SIG-M5 (cell line): ENCODE results near the gene FNDC11.

Source experiments
- DNase-seq: peaks from one replicate; lab custom pipeline; 2025; lab: John Stamatoyannopoulos, UW

The FNDC11 gene

DNA sequence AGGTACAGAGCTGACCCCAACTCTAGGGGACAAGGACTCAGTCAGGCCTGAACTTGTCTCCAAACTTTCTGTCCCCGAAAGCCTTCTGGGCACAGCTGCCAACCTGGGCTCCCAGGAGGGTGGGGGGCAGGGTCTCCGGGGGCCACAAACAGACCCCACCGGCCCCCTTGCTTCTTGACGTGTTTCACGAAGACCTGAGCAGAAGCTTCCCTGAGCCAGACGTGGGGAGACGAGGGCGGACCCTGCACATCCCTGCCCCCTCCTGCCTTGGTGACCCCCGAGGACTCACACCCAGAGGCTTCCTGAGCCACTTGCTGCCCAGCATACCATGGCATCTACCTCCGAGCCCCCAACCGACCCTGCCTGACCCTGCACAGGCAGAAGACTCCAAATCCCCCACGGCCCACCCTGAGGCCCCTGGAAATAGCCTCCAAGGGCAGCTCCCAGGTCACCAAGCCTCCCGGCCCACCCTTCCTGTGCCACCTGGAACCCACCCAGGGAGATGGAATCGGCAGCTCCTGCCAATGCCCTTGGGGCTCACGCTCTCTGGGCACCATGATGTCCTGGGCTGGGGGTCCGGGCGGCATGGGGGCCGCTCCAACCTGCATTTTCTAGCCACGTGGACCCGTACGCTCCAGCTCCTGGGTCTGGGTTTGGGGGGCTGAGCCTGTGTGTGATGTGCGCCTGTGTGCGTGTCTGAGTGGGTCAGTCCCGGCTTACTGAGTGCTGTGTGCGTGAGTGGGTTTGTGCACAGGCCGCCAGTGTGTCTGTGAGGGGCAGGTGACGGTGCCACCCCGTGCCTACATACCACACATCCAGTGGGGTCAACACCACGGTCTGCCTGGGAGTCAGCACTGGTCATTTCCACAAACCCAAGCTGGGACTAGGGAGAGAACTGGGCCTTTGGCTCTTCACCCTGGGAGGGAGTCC is 14.3 kb upstream of the FNDC11 start:
- no peak for DNase-seq

DNA sequence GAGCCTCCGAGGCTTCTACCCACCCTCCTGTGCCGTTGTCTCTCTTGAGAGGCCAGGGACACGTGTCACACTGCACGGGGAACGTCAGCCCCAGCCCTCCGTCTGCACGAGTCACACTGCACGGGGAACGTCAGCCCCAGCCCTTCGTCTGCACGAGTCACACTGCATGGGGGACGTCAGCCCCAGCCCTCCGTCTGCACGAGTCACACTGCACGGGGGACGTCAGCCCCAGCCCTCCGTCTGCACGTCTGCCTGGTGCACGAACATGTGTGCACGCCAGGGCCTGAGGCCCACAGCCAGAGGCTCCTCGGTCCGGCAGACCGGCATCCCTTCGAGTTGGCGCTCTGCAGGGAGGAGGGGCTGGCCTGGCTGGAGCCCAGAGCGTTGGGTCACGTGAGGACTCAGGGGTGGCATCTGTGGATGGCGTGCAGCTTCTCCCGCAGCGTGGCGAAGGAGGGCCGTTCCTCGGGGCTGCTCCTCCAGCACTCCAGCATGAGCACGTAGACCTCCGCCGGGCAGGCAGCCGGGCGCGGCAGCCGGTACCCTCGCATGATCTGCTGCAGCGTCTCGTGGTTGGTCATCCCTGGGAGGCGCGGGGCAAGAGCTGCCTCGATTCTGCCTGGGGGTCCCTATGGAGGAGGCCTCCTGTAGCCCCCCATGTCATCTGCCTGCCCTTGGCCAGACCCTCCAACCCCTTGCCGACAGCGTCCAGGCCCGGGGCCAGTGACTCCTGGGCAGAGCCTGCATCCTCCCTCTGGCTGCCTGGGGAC is 13.4 kb upstream of the FNDC11 start:
- DNase-seq = no peak

DNA sequence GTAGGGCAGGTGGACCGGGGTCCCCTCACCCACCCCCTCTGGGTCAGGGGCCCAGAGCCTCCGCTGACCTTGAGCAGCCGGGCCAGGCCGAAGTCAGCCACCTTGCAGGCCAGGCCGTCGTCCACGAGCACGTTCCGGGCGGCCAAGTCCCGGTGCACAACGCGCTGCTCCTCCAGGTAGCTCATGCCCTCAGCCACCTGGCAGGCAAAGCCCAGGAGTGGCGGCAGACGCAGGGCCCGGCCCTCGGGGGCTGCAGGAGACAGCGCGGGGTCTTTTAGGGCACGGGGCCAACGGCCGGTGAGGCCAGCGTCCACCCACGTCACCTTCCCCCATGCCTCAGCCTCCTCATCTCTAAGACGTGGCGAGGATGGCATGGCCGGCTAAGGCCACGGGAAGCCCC is 12.6 kb upstream of the FNDC11 start:
- no peak for DNase-seq

DNA sequence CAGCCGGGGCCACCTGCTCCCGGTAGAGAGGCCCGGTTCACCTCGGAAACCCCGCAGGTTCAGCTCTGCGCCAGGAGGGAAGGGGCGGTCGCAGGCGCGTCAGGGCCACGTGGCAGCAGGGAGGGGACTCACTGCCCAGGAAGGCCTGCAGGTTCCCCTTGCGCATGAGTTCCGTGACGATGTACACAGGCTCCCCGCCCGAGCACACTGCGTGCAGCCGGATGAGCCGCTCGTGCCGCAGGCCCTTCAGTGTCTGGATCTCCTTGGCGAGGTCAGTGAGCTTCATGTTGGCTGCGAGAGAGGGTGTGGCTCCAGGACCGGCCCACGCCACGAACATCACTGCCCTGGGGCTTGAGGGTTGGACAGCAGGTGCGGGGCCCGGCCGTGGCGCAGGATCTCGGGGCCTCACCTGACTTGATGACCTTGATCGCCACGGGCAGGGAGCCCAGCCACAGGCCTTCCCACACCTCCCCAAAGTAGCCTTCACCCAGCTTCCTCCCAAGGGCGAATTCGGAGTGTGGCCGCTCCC is 11.9 kb upstream of the FNDC11 start:
- DNase-seq = no peak

DNA sequence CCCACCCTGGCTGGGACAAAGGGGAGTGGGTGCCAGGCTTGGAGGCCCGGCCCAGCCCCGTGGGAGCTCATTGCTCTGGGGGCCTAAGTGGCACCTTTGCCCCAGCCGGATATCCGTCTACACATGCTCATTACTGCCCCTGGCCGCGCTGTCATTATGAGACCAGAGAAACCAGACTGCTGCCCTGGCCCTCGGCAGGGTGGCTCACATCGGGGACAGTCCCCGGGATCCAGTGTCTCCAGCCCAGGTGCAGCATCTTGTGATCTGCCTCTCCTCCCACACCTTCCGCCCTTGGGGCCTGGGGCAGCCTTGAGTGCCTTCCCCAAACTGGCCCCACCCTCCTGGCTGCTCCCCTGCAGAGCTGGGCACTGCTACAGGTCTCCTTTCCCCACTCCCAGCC is 11.3 kb upstream of the FNDC11 start:
- DNase-seq = no peak

DNA sequence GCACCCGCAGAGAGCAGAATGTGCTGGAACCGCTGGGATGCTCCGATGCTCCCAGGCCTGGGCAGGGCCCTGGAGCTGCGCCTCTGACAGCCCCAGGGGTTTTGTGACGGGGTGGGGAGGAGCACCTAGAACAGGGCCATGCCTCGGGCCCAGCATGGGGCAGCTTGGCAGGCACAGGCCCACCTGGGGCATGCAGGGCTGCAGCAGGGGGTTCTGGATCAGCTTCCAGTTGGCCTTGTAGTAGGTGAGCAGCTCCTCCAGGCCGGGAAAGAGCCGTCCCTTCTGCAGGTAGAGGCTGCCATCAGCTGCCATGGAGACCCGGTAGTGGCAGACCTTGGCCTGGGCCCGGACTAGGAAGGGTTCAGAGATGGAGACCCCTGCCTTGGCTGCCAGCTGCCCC is 10.8 kb upstream of the FNDC11 start:
- DNase-seq = no peak

DNA sequence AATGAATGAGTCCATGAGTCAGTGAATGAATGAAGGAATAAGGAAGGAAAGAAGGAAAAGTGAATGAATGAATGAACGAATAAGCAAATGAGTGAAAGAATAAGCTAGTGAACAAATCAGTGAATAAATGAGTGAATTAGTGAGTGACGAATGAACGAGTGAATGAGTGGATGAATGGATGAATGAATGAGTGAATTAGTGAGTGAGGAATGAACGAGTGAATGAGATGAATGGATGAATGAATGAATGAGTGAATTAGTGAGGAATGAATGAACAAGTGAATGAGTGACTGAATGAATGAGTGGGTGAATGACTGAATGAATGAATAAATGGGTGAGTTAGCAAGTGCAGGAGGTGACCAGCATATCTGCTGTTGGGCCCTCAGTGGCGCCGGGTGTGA is 10.2 kb upstream of the FNDC11 start:
- DNase-seq = no peak

DNA sequence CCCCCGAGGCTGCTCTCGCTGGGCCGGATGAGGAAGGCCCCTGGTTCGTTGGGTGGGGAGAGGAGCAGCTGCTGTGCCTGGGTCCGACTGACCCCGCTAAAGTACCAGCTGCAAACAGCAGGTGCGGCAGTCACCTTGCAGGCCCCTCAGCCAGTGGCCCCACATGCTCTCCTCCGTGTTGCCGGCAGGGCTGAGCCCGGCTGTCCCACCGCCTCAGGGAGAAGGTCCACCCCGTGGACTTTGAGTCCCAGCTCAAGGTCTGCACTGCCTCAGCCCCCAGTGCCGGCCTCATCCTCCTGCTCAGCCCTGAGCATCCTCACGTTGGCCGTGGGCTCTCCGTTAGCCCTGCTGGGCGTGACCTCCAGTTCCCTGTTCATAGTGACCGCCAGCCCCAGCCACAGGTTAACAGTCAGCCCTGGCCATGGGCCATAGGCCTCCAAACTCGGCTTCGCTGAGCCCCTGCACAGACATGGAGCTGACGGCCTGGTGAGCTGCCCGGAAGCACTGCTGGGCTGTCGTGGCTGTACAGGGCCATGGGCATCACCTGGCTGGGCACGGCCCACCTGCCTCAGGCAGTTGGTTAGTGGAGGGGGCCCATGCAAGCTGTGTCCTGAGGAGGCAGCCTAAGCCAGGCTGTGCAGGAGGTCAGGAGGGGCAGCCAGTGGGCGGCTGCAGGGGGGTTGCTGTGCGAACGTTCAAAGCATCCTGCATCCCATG is 9.6 kb upstream of the FNDC11 start:
- no peak for DNase-seq

DNA sequence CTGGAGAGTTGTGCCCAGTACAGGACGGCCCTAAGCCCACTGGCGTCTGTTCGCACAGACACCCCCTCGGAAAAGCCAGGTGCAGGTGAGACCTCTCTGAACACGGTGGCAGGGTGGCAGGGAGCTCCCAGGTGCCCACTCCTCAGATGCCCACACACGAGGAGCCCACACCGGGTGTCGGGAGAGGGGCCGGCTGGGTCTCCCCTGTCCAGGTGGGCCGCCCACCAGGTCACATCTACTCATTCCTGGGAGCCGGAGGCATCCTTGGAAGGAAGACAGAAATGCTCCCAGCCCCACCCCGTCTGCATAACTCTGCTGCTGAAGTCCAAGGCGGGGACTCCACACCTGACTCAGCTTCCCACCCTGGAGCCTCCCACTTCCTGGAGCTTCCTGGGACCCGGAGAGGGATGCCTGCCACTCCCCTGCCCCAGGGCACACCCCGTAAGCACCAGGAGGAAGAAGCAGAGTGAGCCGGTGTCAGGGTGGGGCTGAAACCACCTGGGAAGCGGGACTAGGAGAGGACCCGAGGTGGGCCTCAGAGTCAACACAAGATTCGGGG is 8.9 kb upstream of the FNDC11 start:
- DNase-seq = no peak

DNA sequence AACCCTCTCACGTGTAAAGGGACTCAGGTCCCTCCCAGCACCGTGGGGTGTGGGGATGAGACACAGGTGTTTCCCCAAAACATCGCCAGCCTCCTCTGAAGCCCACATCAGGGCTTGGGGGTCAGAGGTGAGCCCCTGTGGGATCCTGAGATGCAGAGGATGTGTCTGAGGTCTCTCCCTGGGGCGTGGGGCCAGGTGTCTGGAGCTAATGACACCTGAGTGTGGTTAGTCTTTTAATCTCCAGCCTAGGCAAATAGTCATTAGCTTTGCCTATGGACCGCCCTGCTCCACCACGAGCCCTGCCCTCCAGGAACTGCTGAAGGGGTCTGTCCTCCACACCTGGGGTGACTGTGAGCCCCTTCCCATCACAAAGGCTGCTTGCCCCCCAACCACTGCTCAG is 8.1 kb upstream of the FNDC11 start:
- no peak for DNase-seq

DNA sequence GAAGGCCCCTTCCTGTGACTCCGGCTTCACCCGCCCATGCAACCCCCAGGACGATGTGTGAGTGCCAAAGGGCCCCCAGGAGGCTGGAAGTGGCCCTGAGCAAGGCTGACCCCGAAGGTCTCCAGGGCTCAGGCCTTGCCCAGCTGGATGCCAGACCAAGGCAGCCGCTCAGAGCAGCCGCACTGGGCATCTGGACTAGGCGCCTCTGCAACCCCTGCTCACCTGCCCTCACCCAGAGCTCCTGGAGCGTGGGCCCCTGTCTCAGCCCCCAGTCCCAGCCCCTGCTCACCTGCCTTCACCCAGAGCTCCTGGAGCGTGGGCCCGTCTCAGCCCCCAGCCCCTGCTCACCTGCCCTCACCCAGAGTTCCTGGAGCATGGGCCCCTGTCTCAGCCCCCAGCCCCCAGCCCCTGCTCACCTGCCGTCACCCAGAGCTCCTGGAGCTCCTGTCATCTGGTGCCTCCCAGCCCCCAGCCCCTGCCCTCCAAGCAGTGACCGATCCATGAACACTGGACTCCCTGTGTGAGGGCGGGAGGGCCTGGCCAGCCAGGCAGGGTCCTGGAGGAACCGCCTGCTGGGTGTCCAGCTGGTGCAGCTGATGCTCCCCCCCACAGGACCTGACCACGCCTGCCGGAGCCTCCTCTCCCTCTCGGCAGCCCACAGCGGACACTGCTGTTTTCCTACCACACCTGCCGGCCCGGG is 7.6 kb upstream of the FNDC11 start:
- no peak for DNase-seq

DNA sequence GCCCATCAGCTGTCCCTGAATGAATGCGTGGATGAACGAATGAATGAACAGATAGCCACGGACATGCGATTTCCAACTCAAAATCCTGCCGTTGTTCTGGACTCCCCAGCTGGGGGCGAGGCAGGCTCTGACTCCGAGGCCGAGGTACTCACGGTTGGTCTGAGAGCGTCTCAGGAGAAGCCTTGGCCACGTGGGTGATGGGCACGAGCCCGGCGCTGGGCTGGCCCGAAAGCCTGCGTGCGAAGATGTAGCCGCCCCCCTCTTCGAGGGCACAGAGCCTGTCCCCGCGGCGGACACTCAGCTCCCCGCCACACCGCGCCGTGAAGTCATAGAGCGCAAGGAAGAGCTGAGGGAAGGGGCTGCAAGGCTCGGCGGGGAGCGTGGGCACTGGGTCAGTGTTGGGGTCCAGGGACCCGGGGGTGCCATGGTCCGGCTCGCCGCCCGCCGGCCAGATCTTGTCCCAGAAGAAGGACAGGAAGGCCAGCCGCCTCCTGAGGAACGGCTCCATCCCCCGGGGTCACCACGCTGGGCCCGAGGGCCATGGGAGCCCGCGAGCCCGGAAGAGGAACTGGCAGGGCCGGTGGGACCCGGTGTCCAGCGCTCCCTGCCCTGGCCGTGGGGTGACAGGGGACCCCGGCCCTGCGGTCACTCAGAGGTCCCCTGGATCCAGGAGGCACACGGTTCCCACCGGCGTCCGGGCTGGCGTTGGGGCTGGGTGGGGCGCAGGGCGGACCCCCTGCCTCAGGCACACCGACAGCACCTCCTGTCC is 6.8 kb upstream of the FNDC11 start:
- no peak for DNase-seq

DNA sequence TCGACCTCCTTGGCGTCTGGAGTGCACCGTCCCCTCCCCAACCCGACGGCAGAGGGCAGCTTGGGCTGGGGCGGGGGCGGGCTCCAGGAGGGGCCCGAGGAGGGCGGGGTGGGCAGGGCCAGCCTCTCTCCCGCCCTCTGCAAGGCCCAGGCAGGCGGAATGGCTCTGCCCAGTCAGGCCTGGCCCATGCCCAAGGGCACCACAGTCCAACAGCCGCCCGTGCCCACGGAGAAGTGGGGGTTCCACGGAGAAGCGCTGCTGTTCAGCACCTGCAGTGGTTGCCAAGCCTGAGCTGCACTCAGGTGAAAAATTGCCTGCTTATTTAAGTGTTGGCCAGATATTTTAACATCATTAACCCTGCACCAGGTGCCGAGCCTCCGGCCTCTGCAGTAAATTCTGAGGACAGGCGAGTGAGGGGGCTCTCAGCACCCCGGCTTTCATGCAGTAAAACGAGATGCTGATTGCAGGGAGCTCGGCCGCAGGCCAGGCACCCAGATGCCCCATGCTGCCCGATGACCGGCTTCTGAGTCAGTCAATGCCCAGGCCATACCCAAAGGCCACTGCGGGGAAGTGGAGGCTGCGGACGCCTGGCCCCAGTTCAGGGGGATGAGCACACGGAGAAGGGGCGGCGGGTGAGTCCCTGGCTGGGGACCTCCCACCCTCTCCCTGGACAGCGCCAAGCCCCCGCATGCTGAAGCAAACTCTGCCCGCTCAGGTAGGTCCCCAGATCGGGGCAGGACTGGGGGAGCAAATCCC is 6.1 kb upstream of the FNDC11 start, which contains the start of gene SRMS:
SRMS (minus strand) TSS at position 25 of the 756 bp plus-strand sequence. CDS start 286 bp downstream, outside the sequence.
- DNase-seq = no peak

DNA sequence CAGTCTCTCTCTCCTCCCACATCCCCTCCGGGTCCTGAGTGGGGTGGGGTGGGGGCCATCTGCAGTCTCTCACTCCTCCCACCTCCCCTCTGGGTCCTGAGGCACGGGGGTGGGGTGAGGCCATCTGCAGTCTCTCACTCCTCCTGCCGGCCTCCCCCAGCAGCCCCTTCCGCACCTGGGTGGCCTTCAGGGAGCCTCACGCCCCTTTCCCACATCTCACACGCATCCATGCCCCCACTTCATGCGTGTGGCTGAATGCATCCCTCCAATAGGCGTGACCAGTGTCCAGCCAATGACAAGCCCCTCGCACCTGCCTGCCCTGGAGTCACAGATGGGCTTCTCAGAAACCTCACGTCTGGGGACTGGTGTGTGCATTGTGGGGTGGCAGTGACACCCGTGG is 5.4 kb upstream of the FNDC11 start:
- DNase-seq = no peak

DNA sequence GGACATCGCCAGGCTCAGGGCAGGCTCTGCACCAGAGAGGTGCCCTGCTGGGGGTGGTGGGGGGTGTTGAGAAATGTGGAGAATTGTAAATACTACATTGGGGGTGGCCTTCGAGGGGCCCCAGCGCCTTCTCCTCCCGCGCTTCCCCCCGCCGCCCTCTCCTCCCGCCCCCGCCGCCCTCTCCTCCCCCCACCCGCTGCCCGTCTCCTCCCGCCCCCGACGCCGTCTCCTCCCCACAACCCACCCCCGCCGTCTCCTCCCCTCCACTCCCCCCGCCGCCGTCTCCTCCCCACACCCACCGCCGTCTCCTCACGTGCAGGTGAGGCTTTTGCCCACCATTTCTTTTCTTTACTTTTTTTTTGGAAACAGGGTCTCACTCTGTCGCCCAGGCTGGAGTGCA is 4.9 kb upstream of the FNDC11 start:
- DNase-seq = no peak

DNA sequence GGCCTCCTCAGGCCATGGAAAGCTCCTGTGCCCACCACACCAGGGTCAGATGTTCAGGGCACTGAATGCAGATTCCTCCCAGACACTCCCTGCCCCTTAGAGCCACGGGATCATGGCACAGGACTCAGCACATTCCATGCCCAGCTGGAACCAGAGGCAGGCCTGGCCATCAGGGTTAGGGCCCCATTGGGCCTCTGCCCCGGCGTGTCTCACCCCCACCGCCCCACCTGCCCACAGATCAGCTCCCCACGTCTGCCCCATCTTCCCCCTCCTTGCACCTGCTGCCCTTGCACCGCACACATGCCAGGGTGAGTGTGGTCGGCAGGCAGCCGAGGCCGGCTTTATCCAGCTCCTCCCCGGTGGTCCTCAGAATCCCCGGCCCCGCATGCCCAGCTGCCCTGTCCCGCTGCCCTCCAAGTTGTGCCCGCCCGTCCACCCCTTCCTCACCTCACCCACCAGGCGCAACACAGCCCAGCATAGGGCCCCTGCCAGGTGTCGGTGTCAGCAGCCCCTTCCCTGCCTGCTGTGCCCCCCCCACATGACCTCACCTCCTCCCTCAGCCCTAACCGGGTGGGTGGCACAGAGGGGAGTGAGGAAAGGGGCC is 4.2 kb upstream of the FNDC11 start:
- no peak for DNase-seq

DNA sequence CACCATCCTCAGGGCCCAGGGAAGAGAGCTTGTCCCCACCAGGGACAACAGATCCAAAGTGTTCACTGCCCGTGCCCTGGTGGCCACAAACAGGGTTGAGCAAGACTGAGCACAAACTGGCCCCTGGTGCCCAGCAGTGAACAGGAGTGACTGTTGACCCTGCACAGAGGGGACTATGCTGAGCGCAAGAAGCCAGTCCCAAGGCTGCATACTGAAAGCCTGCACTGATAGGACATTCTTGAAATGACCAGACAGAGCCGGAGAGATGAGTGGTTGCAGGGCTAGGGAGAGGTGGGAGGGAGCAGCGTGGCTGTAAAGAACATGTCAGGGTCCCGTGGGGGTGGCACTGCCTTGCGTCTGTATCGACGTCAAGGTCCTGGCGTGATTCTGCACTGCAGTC is 2.9 kb upstream of the FNDC11 start:
- DNase-seq = no peak

DNA sequence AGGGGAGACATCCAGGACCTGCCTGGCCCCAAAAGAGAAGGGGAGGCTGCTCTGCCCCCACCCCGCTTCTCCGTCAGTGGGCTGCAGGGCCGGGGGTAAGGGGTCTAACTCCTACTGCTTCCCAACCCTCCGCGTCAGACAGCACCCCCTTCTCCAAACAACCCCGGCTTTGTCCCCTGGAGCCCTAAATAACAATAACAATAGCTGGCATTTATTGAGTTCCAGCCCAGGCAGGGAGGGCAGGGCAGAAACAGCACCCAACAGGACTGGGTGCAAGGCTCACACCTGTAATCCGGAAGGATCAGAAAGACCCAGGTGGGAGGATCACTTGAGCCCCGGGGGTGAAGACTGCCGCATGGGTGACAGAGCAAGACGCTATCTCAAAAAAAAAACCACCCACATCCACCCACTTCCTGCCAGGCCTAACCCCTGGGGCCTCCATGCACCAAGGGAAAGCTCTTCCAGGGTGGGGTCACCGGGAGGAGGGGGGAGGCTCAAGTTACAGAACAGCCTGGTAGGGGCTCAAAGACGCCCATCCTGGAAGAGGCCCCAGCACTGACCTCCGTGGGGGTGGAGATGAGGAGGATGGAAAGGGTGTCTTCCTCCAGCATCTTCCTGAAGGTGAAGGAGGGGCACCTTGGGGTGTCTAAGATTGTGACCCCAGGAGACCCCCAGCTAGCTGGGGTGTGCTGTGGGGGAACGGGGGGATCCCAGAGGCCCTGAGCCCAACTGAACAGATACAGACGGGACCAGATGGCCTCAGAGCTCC is 1.3 kb upstream of the FNDC11 start:
- DNase-seq = no peak
